ENCODE results near the gene FES. TPM values are rescaled to one million over a fixed set of nuclear protein-coding genes. Genes with fewer than 3 reads are reported as not detected.

The FES gene
- total and polyA plus RNA-seq, 2 of the 13 experiments (the other 11 are each of a cell fraction or from before 2014, with no cell fraction given) = 4.0 to 9.5 TPM

DNA sequence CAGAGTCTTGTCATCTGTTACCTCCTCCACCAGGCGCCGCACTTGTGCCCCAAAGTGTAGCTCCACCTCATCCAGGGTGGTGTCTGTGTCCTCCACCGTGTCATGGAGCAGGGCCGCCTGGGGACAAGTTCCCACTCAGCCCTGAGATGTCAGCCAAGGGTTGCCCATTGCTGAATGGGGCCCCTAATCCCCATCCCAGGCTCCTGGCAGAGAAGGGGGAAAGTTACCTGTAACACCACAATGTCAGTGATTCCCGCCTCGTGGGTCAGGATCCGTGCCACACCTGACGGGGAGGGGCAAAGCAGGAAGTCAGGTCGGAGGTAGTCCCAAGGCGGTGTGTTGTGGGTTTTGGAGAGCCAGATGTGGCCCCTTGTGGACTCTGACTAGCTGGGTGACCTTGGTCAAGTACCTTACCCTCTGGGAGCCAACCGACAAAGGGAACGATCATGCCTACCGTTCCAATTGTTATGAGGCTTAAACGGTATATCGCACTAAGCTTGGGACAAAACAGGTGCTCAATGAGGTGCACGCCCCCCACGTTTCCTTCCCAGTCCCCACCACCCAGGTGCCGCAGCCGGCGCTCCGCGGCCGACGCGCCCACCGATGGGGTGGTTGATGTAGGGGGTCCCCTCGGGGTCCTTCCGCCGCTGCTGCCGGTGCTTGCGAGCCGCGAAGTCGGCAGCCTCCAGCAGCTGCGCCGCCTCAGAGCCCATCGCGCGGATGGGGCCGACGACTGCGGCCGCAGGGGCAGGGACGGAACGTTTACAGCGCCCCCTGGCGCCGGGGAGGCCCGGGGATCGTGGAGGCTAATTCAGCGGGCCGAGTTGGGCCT, 47.7 kb downstream of the FES start, which contains the start of gene HDDC3 (continued):
- peak; percentile 77 for TF ChIP-seq YY1 (IDR thresholded peaks at IDR 0.05; ENCODE audit: insufficient read depth, insufficient replicate concordance, low read depth, low read length)
- TF ChIP-seq ZNF34 (CRISPR knock-in tag; IDR thresholded peaks at IDR 0.05; ENCODE audit: borderline replicate concordance) = no peak
- peak; percentile 72 for TF ChIP-seq POLR2AphosphoS5 (IDR thresholded peaks at IDR 0.05; ENCODE audit: low read depth, low read length)
- no peak; the same call in 1 of the 2 replicates for TF ChIP-seq ZNF782 (CRISPR knock-in tag; IDR thresholded peaks at IDR 0.05; ENCODE audit: borderline replicate concordance)
- TF ChIP-seq ZNF550 (CRISPR knock-in tag; IDR thresholded peaks at IDR 0.05; ENCODE audit: borderline replicate concordance) = no peak; the same call in 1 of the 2 replicates
- TF ChIP-seq ZNF841 (CRISPR knock-in tag; IDR thresholded peaks at IDR 0.05; ENCODE audit: borderline replicate concordance) = no peak
- TF ChIP-seq, protein P1, sequence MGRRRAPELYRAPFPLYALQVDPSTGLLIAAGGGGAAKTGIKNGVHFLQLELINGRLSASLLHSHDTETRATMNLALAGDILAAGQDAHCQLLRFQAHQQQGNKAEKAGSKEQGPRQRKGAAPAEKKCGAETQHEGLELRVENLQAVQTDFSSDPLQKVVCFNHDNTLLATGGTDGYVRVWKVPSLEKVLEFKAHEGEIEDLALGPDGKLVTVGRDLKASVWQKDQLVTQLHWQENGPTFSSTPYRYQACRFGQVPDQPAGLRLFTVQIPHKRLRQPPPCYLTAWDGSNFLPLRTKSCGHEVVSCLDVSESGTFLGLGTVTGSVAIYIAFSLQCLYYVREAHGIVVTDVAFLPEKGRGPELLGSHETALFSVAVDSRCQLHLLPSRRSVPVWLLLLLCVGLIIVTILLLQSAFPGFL (CRISPR knock-in tag; IDR thresholded peaks at IDR 0.05) = no peak
- TF ChIP-seq ZNF513 (CRISPR knock-in tag; conservative IDR thresholded peaks at IDR 0.05) = no peak
- TF ChIP-seq, protein P2, sequence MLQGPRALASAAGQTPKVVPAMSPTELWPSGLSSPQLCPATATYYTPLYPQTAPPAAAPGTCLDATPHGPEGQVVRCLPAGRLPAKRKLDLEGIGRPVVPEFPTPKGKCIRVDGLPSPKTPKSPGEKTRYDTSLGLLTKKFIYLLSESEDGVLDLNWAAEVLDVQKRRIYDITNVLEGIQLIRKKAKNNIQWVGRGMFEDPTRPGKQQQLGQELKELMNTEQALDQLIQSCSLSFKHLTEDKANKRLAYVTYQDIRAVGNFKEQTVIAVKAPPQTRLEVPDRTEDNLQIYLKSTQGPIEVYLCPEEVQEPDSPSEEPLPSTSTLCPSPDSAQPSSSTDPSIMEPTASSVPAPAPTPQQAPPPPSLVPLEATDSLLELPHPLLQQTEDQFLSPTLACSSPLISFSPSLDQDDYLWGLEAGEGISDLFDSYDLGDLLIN (CRISPR knock-in tag; IDR thresholded peaks at IDR 0.05; ENCODE audit: borderline replicate concordance) = no peak
- TF ChIP-seq RBAK (CRISPR knock-in tag; IDR thresholded peaks at IDR 0.05) = no peak
- TF ChIP-seq, protein P3, sequence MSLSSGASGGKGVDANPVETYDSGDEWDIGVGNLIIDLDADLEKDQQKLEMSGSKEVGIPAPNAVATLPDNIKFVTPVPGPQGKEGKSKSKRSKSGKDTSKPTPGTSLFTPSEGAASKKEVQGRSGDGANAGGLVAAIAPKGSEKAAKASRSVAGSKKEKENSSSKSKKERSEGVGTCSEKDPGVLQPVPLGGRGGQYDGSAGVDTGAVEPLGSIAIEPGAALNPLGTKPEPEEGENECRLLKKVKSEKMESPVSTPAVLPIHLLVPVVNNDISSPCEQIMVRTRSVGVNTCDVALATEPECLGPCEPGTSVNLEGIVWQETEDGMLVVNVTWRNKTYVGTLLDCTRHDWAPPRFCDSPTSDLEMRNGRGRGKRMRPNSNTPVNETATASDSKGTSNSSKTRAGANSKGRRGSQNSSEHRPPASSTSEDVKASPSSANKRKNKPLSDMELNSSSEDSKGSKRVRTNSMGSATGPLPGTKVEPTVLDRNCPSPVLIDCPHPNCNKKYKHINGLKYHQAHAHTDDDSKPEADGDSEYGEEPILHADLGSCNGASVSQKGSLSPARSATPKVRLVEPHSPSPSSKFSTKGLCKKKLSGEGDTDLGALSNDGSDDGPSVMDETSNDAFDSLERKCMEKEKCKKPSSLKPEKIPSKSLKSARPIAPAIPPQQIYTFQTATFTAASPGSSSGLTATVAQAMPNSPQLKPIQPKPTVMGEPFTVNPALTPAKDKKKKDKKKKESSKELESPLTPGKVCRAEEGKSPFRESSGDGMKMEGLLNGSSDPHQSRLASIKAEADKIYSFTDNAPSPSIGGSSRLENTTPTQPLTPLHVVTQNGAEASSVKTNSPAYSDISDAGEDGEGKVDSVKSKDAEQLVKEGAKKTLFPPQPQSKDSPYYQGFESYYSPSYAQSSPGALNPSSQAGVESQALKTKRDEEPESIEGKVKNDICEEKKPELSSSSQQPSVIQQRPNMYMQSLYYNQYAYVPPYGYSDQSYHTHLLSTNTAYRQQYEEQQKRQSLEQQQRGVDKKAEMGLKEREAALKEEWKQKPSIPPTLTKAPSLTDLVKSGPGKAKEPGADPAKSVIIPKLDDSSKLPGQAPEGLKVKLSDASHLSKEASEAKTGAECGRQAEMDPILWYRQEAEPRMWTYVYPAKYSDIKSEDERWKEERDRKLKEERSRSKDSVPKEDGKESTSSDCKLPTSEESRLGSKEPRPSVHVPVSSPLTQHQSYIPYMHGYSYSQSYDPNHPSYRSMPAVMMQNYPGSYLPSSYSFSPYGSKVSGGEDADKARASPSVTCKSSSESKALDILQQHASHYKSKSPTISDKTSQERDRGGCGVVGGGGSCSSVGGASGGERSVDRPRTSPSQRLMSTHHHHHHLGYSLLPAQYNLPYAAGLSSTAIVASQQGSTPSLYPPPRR (CRISPR knock-in tag; IDR thresholded peaks at IDR 0.05; ENCODE audit: borderline replicate concordance) = no peak; the same call in 1 of the 2 replicates
- no peak for TF ChIP-seq ZNF30 (CRISPR knock-in tag; IDR thresholded peaks at IDR 0.05)
- peak; percentile 10; the same call in 1 of the 2 replicates for TF ChIP-seq ZBTB33 (CRISPR knock-in tag; IDR thresholded peaks at IDR 0.05)
- no peak for TF ChIP-seq ZNF362 (CRISPR knock-in tag; IDR thresholded peaks at IDR 0.05; ENCODE audit: borderline replicate concordance)
- no peak for TF ChIP-seq TBL1XR1 (IDR thresholded peaks at IDR 0.05; ENCODE audit: borderline replicate concordance, low read length, partially characterized antibody)

All from HepG2 (cell line).